NB4 (cell line): ENCODE data around the gene CCL21.

Source experiments
- MYC ChIP-seq: IDR thresholded peaks from 2 replicates; pipeline ENCODE4 v1.6.1; 2011; ENCODE audit warnings: low read depth, low read length
- POLR2A ChIP-seq: IDR thresholded peaks from 2 replicates; pipeline ENCODE4 v1.6.1; 2011; ENCODE audit warnings: mild to moderate bottlenecking; ENCODE audit not compliant: insufficient read length; ENCODE audit errors: extremely low read depth
- TF ChIP-seq, protein P1 (sequence below): IDR thresholded peaks from one replicate; pipeline ENCODE4 v1.5.1; 2012; ENCODE audit warnings: low read depth, low read length
- TF ChIP-seq, protein P2 (sequence below): IDR thresholded peaks from 2 replicates; pipeline ENCODE4 v1.6.1; 2011; ENCODE audit warnings: low read depth, low read length

DNA sequence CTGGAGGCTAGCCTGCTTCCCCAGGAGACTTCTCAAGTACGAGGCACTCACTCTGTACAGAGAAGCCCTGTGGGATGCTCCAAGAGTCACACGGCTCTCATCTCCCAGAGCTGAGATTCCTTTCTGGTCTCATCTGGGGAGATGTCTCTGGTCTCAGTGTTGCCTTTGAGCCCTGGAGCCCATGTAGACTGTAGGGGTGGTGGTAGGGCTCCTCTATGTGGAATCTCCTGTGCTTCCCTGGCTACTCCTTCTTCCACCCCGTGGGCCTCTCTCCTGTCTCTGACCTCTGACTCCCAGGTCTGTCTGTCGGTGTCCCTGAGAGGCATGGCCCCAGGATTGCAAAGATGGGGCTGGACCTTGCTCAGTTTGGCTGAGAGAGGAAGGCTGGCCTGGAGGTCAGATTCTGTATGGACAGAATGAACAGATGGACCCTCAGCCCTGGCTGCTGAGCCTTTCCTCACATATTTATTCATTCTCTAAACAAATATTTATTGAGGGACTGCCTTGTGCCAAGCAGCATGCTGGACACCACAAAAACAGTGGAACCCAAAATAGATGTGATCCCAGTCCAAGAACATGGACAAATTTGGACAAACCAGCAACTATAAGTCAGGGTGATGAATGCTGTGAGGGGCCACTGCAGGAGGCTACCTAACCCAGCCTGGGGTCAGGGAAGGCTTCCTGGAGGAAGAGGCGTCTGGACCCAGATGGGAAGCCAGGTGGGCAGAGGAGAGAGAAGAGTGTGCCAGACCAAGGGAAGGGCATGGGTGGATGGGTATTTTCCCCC lies 21.4 kb downstream of the CCL21 start:
- TF ChIP-seq, protein P1, sequence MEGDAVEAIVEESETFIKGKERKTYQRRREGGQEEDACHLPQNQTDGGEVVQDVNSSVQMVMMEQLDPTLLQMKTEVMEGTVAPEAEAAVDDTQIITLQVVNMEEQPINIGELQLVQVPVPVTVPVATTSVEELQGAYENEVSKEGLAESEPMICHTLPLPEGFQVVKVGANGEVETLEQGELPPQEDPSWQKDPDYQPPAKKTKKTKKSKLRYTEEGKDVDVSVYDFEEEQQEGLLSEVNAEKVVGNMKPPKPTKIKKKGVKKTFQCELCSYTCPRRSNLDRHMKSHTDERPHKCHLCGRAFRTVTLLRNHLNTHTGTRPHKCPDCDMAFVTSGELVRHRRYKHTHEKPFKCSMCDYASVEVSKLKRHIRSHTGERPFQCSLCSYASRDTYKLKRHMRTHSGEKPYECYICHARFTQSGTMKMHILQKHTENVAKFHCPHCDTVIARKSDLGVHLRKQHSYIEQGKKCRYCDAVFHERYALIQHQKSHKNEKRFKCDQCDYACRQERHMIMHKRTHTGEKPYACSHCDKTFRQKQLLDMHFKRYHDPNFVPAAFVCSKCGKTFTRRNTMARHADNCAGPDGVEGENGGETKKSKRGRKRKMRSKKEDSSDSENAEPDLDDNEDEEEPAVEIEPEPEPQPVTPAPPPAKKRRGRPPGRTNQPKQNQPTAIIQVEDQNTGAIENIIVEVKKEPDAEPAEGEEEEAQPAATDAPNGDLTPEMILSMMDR, result no peak
- TF ChIP-seq, protein P2, sequence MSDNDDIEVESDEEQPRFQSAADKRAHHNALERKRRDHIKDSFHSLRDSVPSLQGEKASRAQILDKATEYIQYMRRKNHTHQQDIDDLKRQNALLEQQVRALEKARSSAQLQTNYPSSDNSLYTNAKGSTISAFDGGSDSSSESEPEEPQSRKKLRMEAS, result no peak
- no peak for TF ChIP-seq POLR2A
- no peak for TF ChIP-seq MYC
